Osteoblast (primary cell): ENCODE data around the gene HK3. TPM values are rescaled to one million over a fixed set of nuclear protein-coding genes. Genes with fewer than 3 reads are reported as not detected.

ENCODE experiments used
- DNase-seq: peaks from one replicate; pipeline ENCODE4 v3.0.0; 2011; ENCODE audit warnings: low spot score, mixed read lengths; ENCODE audit not compliant: insufficient read length; ENCODE audit errors: missing footprints
- H2AFZ ChIP-seq: 2 replicates; pipeline ENCODE4 v1.6.0; 2011; ENCODE audit warnings: mild to moderate bottlenecking, low read length
- H3K27ac ChIP-seq: 2 replicates; pipeline ENCODE4 v1.5.1; 2011; ENCODE audit warnings: mild to moderate bottlenecking, low read depth, low read length, moderate library complexity
- H3K27me3 ChIP-seq: 2 replicates; pipeline ENCODE4 v1.6.0; 2012; ENCODE audit warnings: mild to moderate bottlenecking, control low read depth, inconsistent platforms, low read length, moderate library complexity; ENCODE audit not compliant: insufficient read depth
- H3K36me3 ChIP-seq: 2 replicates; pipeline ENCODE4 v1.5.1; 2011; ENCODE audit warnings: mild to moderate bottlenecking, low read length, control low read depth, moderate library complexity; ENCODE audit not compliant: insufficient read depth
- H3K4me1 ChIP-seq: 2 replicates; pipeline ENCODE4 v1.5.1; 2011; ENCODE audit warnings: mild to moderate bottlenecking, low read length, control low read depth, moderate library complexity; ENCODE audit not compliant: insufficient read depth
- H3K4me2 ChIP-seq: 2 replicates; pipeline ENCODE4 v1.6.0; 2011; ENCODE audit warnings: mild to moderate bottlenecking, low read length; ENCODE audit not compliant: insufficient read depth
- H3K4me3 ChIP-seq: fragments of 200-600 bp; sonication (generic); 3 replicates; pipeline ENCODE4 v1.5.1; 2012; ENCODE audit warnings: mild to moderate bottlenecking, low read length, inconsistent platforms; ENCODE audit not compliant: insufficient read depth
- H3K79me2 ChIP-seq: 2 replicates; pipeline ENCODE4 v1.6.0; 2012; ENCODE audit warnings: mild to moderate bottlenecking, low read length, control low read depth, inconsistent platforms; ENCODE audit not compliant: insufficient read depth
- H3K9me3 ChIP-seq: 2 replicates; pipeline ENCODE4 v1.5.1; 2011; ENCODE audit warnings: low read depth, low read length, control low read depth
- H4K20me1 ChIP-seq: 2 replicates; pipeline ENCODE4 v1.6.0; 2012; ENCODE audit warnings: mild to moderate bottlenecking, low read length, control low read depth; ENCODE audit not compliant: insufficient read depth
- total RNA-seq: library from RNA; depleted of rRNA; stranded (reverse); fragments of >200 nt; gene quantifications from 2 replicates; pipeline ENCODE4 v1.2.3, GENCODE V29; 2012
- TF ChIP-seq, protein P1 (sequence below): IDR thresholded peaks from 2 replicates; pipeline ENCODE4 v1.5.1; 2011; ENCODE audit warnings: mild to moderate bottlenecking, low read depth, low read length, moderate library complexity; ENCODE audit errors: extremely low read depth

HK3 gene
- total RNA-seq, 1 donor, result 1.8 TPM

DNA sequence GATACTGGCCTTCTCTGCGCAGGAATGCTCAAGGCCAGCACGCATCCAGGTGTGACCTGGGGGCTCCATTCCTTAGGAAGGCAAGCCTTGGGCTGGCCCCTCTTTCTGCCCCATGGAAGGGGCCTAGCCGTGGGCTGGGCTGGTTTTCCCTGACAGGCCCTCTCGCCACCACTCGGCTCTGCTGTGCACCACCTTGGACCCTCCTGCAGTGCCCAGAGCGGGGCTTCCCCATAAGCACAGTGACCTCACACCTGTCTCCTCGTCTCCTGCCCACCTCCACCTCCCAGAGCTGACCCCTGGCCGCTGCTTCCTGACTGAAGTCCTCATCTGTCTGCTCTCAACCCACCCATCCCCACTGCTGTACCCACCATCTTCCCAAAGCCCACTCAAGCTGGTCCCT lies 67.7 kb downstream of the HK3 start:
- H3K36me3 ChIP-seq, result no peaks in the 10 kb centered on the region

DNA sequence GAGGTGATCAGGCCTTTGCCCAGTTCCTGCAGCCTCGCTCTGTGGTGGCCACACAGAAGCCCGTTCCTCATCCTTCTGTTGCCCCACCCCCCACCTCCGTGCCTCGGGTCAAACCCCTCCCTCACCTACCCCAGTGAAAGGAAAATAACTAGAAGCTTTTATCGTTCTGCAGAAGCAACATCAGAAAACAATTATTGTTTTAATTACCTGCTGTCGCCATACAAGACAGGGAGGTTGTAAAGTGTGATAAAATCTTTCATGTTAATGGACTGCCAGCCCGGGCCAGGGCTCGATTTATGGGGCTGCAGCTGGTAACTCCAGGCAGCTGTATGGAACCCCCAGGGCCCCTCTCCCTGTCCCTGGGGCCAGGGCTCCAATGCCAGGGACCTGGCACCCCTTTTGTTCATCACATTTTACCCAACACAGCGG lies 68.1 kb downstream of the HK3 start:
- Histone ChIP-seq H3K36me3 (no peaks in the 10 kb centered on the region), H3K27me3 (no peaks in the 10 kb centered on the region), H3K79me2 (no peaks in the 10 kb centered on the region), H3K27ac (no peak overlapping the region), H4K20me1 (no peaks in the 10 kb centered on the region), H3K4me1 (no peaks in the 10 kb centered on the region), H2AFZ (no peak overlapping the region), H3K9me3 (no peaks in the 10 kb centered on the region), H3K4me2 (no peak overlapping the region), H3K4me3 (no peak overlapping the region)
- TF ChIP-seq, protein P1, sequence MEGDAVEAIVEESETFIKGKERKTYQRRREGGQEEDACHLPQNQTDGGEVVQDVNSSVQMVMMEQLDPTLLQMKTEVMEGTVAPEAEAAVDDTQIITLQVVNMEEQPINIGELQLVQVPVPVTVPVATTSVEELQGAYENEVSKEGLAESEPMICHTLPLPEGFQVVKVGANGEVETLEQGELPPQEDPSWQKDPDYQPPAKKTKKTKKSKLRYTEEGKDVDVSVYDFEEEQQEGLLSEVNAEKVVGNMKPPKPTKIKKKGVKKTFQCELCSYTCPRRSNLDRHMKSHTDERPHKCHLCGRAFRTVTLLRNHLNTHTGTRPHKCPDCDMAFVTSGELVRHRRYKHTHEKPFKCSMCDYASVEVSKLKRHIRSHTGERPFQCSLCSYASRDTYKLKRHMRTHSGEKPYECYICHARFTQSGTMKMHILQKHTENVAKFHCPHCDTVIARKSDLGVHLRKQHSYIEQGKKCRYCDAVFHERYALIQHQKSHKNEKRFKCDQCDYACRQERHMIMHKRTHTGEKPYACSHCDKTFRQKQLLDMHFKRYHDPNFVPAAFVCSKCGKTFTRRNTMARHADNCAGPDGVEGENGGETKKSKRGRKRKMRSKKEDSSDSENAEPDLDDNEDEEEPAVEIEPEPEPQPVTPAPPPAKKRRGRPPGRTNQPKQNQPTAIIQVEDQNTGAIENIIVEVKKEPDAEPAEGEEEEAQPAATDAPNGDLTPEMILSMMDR, result no peak
- DNase-seq, result no peak

More for the DNA sequence above, 67.7 kb downstream of the HK3 start:
- no peak overlapping the region for H2AFZ ChIP-seq
- H3K4me2 ChIP-seq, result no peak overlapping the region
- peaks cover 4% of the 10 kb centered on the region for H3K27me3 ChIP-seq
- H3K9me3 ChIP-seq, result no peaks in the 10 kb centered on the region
- no peaks in the 10 kb centered on the region for H4K20me1 ChIP-seq
- H3K4me3 ChIP-seq, result no peak overlapping the region
- H3K79me2 ChIP-seq, result no peaks in the 10 kb centered on the region
- H3K27ac ChIP-seq, result no peak overlapping the region
- TF ChIP-seq, protein P1, result no peak
- H3K4me1 ChIP-seq, result no peaks in the 10 kb centered on the region
- no peak for DNase-seq

Other genes starting within 250 kb of the HK3 start
- not detected in 2 replicates for gene UNC5A, start 88.8 kb downstream of the HK3 start, total RNA-seq
- 34.5 and 40.9 TPM in 2 replicates for gene UIMC1, start 107.4 kb upstream of the HK3 start, total RNA-seq
- gene ZNF346, start 123.3 kb upstream of the HK3 start, total RNA-seq, result 18.3 and 19.2 TPM in 2 replicates
- 0.29 and 1.1 TPM in 2 replicates for gene FGFR4, start 187.6 kb upstream of the HK3 start, total RNA-seq
- 48.6 and 53.2 TPM in 2 replicates for gene NSD1, start 234.4 kb upstream of the HK3 start, total RNA-seq